Retina (tissue), 1 donor: Measurements from ENCODE around the gene HOOK2.
"Not testable (repeated sequence)": the region's sequence is repeated elsewhere in the genome, so short reads cannot be mapped to it uniquely, and the experiment has no call there.

ENCODE experiments used
- DNase-seq: peaks from one replicate; pipeline ENCODE4 v3.0.0-alpha.2; 2016

HOOK2 gene

DNA sequence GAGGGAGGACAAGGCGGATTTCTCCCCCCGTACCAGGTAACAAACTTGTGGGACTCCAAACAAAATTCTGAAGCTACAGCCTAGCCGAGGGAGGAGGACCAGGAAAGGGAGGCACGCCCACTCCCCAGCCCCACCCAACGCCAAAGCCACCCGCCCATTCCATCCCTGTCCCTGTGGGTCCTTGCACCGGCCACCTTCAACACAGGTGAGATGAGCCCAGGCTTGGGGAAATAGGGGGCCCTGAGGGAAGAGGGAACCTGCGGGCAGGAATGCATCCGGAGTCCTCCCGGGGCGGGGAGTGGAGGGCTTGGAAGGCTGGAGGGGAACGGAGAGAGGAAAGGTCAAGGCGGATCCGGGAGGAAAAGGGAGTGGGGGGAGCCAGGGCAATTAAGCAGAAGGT lies 23.7 kb downstream of the HOOK2 start, which contains the start of gene BEST2:
Gene BEST2, plus strand, starts transcription at position 157 of the 400 bp plus-strand sequence. CDS start 802 bp downstream, outside the sequence.
- no peak for DNase-seq

DNA sequence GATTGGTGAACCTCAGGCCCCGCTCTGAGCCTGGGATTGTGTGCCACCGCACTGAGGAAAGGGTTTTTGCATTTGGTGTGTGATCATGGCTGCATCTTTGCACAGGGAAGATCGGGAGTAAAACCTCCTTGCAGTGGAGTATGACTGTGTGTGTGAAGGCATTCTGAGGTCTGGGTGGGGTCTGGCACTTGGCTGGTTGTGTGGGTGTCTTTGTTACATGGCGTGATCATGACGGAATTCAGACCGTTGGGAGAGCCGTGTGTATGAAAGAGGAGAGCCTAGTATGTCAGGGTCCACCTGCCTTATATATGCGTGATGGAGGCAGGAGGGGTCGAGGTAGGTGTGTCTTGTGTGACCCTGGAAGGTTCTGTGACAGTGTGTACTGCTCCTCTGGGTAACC lies 24.5 kb downstream of the HOOK2 start:
- DNase-seq = no peak

- peak; percentile 34 for DNase-seq
These were observed 25.3 kb downstream of the HOOK2 start for GRCh38 chr19:12749938-12750521.

DNA sequence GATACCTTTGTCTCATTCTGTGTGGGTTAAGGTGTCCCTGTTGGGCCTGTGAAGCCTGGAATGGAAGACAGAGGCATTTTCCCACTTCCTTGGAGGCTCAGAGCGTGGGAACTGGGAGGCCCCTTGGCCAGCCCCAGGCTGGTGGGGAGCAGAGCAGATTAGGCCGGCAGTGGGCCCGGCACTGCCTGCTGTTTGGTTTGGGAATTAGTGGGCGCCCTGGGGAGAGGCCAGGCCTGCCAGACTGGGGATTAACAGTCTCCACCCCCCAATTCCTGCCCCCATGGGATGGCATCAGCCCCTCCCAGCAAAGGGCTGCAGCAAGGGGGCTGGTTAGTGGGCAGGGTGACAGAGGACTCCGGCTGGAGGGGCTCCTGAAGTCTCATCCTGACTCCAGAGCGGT lies 26.9 kb downstream of the HOOK2 start:
- peak; percentile 42 for DNase-seq

DNA sequence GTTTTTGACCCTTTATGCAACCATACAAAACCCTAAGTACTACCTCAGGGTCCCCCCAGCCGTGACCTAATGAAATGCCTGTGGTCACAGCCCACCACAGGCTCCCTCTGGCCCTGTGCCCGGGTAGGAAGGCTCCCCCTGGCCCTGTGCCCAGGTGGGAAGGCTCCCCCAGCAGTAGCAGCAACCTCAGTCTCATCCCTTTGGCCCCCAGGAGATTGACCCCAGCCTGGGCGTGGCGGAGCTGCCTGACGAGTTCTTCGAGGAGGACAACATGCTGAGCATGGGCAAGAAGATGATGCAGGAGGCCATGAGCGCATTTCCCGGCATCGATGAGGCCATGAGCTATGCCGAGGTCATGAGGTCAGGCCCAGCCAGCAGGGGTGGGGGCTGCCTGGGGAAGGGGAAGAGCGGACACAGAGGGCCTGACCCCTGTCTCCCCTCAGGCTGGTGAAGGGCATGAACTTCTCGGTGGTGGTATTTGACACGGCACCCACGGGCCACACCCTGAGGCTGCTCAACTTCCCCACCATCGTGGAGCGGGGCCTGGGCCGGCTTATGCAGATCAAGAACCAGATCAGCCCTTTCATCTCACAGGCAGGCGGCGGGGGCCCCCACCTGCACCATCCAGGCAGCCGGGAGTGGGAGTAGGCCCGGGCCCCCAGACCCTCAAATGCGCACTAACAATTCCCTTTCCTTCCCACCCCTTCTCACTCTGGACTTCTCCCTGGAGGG lies 30.0 kb downstream of the HOOK2 start:
- DNase-seq = no peak

GRCh38 chr19:12737835-12738351 lies 37.5 kb downstream of the HOOK2 start:
- DNase-seq = no peak

GRCh38 chr19:12736995-12737834 lies 38.1 kb downstream of the HOOK2 start, which contains the start of gene GET3:
GET3 (plus strand) TSS chr19:12737497; CDS start chr19:12737506, 9 bp downstream.
- DNase-seq = peak; percentile 95

GRCh38 chr19:12733369-12734214 lies 41.8 kb downstream of the HOOK2 start:
- no peak for DNase-seq

GRCh38 chr19:12731337-12731736 lies 44.0 kb downstream of the HOOK2 start:
- DNase-seq = no peak

DNA sequence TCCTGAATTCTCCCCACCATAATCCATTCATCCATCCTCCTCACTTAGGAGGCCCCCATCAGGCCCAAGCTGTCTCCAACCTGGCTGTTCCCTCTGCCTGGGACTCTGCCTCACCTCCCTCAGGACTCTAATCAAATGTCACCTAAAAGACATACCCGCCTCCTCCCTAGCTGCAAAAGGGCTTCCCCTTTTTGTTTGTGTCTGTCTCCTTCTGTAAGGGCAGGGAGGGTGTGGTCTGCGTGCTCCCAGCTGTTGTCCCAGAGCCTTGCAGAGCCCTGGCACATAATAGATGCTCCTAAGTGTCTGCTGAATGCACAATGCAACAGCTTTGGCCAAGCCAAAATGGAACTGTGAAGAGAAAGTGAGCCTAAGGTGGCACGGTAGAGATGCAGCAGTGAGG lies 45.3 kb downstream of the HOOK2 start:
- DNase-seq = no peak

GRCh38 chr19:12727745-12728433 lies 47.5 kb downstream of the HOOK2 start:
- no peak for DNase-seq

GRCh38 chr19:12726988-12727316 lies 48.4 kb downstream of the HOOK2 start:
- no peak for DNase-seq

- not testable (repeated sequence) for DNase-seq
These were observed 49.7 kb downstream of the HOOK2 start for GRCh38 chr19:12725612-12726011.

DNA sequence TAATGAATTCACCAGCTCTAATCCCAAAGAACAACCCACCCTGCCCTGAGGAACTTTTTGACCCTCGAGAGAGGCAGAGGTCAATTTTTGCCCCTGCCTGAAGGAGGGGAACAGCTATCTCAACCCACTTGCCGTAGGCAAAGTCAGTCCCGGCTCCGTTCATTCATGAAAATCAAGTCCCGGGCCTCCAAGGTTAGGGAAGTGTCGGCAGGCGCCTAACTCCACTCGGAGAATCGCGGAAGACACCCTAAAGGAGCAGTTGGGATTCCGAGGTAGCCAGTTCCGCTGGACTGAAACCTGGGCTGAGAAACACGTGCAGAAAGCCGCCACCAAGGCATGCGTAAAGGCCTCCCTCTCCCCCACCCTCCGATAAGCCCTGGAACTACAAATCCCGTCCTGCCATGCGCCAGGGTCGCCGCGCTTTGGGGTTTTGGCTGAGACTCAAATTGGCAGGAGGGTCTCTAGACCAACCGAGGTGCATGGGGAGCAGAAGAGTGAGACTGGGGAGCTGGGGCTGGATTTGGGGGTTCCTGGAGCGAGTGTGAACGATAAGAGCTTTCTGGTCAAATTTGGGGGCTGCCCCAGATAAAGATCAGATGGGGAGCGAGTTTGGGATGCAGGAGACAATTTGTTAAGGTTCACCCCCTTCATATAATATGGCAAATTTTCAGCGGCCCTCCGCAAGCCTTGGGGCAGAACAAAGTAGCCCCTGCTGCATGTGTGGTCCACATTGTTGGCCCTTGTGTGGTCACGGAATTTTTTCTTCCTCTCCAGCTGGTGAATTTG lies 51.5 kb downstream of the HOOK2 start, which contains the start of gene TNPO2:
Gene TNPO2, minus strand, starts transcription at position 292 of the 786 bp plus-strand sequence. CDS start 2,955 bp downstream, outside the sequence.
- DNase-seq = peak; percentile 88

- no peak for DNase-seq
These were observed 52.0 kb downstream of the HOOK2 start for GRCh38 chr19:12723381-12723640.

DNA sequence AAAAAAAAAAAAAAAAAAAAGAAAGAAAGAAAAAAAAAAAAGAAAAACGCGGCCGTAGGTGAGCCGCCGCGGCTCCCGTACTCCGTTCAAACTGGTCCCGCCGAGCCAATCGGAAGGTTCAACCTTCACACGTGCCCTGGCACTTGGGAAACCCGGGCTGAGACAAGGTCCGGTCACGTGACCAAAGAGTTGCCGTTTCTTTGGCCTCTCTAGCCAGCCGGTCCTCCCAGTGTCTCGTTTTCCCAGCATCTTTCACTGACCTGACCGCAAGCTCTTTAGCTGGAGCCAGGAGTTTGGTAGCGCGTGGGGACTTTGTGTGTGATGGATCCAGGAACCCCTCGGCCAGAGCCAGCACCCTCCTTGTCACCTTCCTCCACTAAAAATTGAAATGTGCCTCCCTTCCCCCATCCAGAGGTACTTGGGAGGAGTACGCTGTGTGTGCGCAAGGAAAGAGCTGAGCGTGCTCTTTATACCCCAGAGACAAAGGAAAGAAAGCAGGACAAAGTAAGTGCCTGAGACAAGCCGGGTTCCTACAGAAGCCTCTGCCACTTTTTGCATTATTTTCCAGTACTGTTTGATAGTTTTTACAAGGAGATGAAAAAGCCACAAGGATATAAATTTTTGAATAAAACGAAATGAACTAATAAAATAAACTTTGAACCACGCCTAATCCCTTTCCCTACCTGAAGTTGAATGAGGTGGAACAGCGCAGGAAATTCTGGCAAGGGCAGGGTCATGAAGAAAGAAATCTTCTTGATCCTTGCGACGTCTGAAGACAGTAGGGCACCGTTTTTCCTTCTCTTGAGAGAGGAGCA lies 52.6 kb downstream of the HOOK2 start:
- DNase-seq = peak; percentile 97

- DNase-seq = peak; percentile 55
These were observed 53.4 kb downstream of the HOOK2 start for GRCh38 chr19:12721656-12722565.

DNA sequence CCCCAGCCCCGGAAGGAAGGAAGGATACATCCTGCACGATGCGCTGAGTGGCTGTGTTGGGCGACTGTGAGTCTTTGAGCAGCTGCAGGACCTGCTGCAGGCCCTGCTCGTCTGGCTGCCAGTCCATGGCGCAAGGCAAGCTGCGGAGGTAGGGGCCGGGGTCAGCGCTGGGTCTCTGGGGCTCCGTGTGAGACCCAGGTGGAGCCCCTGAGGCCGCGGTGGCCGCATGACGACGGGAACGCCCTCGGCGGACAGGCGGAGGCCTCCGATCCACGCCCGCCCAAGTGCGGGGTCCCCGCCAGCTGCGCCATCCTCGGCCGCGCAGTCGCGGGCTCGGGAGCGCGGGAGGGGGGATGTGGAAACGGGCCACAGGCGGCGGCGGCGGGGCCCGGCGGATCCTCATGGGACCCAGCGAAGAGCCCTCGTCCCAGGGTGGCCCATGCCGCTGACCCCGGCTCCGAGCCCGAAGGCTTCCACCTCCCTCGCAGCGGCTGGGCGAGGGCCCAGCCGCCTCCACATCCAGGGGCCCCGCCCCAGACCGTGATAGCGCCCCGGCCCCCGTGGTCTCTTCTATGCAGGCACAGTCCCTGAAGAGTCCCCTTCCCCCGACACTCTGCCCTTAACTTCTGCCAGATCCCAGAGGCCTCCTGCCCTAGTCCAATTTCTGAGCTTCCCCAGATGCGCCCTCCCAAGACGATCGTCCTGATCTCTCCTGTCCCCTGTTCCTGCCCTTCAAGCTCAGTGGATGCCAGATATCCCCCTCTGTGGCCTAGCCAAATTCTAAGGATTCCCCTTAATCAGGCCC lies 54.3 kb downstream of the HOOK2 start:
- peak; percentile 59 for DNase-seq
